Gastroesophageal sphincter (tissue), 4 donors: Measurements from ENCODE around the gene LTBP3. TPM values are rescaled to one million over a fixed set of nuclear protein-coding genes. Genes with fewer than 3 reads are reported as not detected.

ENCODE experiments used
- ATAC-seq: fragments of 150-250 bp; one replicate; pipeline ENCODE4 v1.9.1; 2016; ENCODE audit warnings: mild to moderate bottlenecking, moderate library complexity
- H3K27ac ChIP-seq, 4 donors: fragments of 200-600 bp; sonication (generic) in 3 of 4; 1 replicate in 3 of 4; 2 replicates in 1 of 4; pipeline ENCODE4 v1.5.1; 2016 to 2019
- H3K27me3 ChIP-seq: fragments of 200-600 bp; sonication (generic); one replicate; pipeline ENCODE4 v1.5.1; 2019
- H3K36me3 ChIP-seq, 2 donors: fragments of 200-600 bp; sonication (generic); one replicate each; pipeline ENCODE4 v1.5.1; 2019; ENCODE audit warnings: control low read depth in 1 of 2
- H3K4me1 ChIP-seq, 3 donors: fragments of 200-600 bp; sonication (generic); 1 replicate in 2 of 3; 2 replicates in 1 of 3; pipeline ENCODE4 v1.5.1; 2016 to 2019; ENCODE audit warnings: control low read depth in 2 of 3
- H3K4me3 ChIP-seq, 2 donors: fragments of 200-600 bp; sonication (generic); one replicate each; pipeline ENCODE4 v1.5.1; 2019; ENCODE audit warnings: mild to moderate bottlenecking in 1 of 2, moderate library complexity in 1 of 2
- H3K9me3 ChIP-seq, 3 donors: fragments of 200-600 bp; sonication (generic); one replicate each; pipeline ENCODE4 v1.5.1; 2017 to 2019; ENCODE audit warnings: control low read depth in 2 of 3
- CTCF ChIP-seq, 4 experiments: fragments of 200-600 bp in 2 of 4; fragments of 450-650 bp in 2 of 4; sonication (generic) in 1 of 4; IDR thresholded peaks; one replicate each; pipeline ENCODE4 v1.5.1; 2017 to 2019; ENCODE audit warnings: antibody characterized with exemption in 4 of 4, mild to moderate bottlenecking in 2 of 4, moderate library complexity in 2 of 4
- EP300 ChIP-seq: sonication (generic); formaldehyde crosslinking; IDR thresholded peaks from one replicate; pipeline ENCODE4 v1.6.1; 2017; ENCODE audit warnings: antibody characterized with exemption, mild to moderate bottlenecking
- POLR2A ChIP-seq, 2 donors: fragments of 450-650 bp; IDR thresholded peaks; one replicate each; pipeline ENCODE4 v1.6.1; 2017; ENCODE audit warnings: antibody characterized with exemption in 2 of 2, mild to moderate bottlenecking in 2 of 2, moderate library complexity in 1 of 2
- POLR2AphosphoS5 ChIP-seq: sonication (generic); formaldehyde crosslinking; IDR thresholded peaks from one replicate; pipeline ENCODE4 v1.6.1; 2017; ENCODE audit warnings: antibody characterized with exemption
- WGBS, 2 donors: methylation state at CpG; one replicate each; pipeline ENCODE4 v1.1.5; 2018; ENCODE audit warnings: low coverage in 1 of 2; 5-methylcytosine and 5-hydroxymethylcytosine counted together
- total RNA-seq, 4 donors: library from RNA; depleted of rRNA; stranded (reverse); fragments of >200 nt; gene quantifications; one replicate each; pipeline ENCODE4 v1.1.0, GENCODE V29; 2016

Gene LTBP3
- total RNA-seq, 4 donors from 2014 or later: 90.6 to 173 (median 139) TPM

- peak overlapping the region in 3 of 4 donors; percentile 27 to 86 (median 80) for H3K27ac ChIP-seq
- H3K27me3 ChIP-seq: no peaks in the 10 kb centered on the region
- peaks cover 0 to 91% (median 30%) of the 10 kb centered on the region in 3 donors for H3K4me1 ChIP-seq
- TF ChIP-seq POLR2AphosphoS5: no peak
- no peak for TF ChIP-seq EP300
- no peak for TF ChIP-seq CTCF (IDR thresholded peaks at IDR 0.05)
- no peak for TF ChIP-seq POLR2A (IDR thresholded peaks at IDR 0.05)
- H3K9me3 ChIP-seq: no peaks in the 10 kb centered on the region
- 50 to 91% methylated on average over 2 to 4 of the region's 10 CpGs for whole genome bisulfite sequencing, 2 donors
- no peak for ATAC-seq
- H3K36me3 ChIP-seq: peaks cover 0 to 79% of the 10 kb centered on the region in 2 donors
- H3K4me3 ChIP-seq: no peak overlapping the region
Observed at GRCh38 chr11:65583589-65583988, 25.4 kb upstream of the LTBP3 start.

GRCh38 chr11:65581928-65582327 is 23.8 kb upstream of the LTBP3 start:
- Histone ChIP-seq H3K9me3 (no peaks in the 10 kb centered on the region), H3K4me1 (peaks cover 0 to 91% (median 34%) of the 10 kb centered on the region in 3 donors), H3K36me3 (peaks cover 0 to 85% of the 10 kb centered on the region in 2 donors), H3K4me3 (no peak overlapping the region), H3K27ac (peak overlapping the region in 3 of 4 donors; percentile 52 to 86 (median 80)), H3K27me3 (no peaks in the 10 kb centered on the region)
- no CpG with 5 or more reads among the region's 3 CpGs for WGBS, 2 donors
- TF ChIP-seq POLR2A (IDR thresholded peaks at IDR 0.05): no peak
- no peak for TF ChIP-seq CTCF (IDR thresholded peaks at IDR 0.05)
- no peak for TF ChIP-seq EP300
- TF ChIP-seq POLR2AphosphoS5: no peak
- ATAC-seq: no peak

GRCh38 chr11:65580756-65581155 is 22.6 kb upstream of the LTBP3 start:
- H3K27ac ChIP-seq: peak overlapping the region in 3 of 4 donors; percentile 52 to 86 (median 80)
- peaks cover 0 to 90% (median 25%) of the 10 kb centered on the region in 3 donors for H3K4me1 ChIP-seq
- H3K36me3 ChIP-seq: peaks cover 0 to 77% of the 10 kb centered on the region in 2 donors
- TF ChIP-seq CTCF (IDR thresholded peaks at IDR 0.05) (no peak), EP300 (no peak), POLR2AphosphoS5 (no peak), POLR2A (IDR thresholded peaks at IDR 0.05) (no peak)
- H3K9me3 ChIP-seq: no peaks in the 10 kb centered on the region
- H3K4me3 ChIP-seq: no peak overlapping the region
- WGBS, 2 donors: 80% methylated on average over 1 of the region's 8 CpGs; no CpG with 5 or more reads in 1 of the 2 donors
- no peaks in the 10 kb centered on the region for H3K27me3 ChIP-seq
- no peak for ATAC-seq

- Histone ChIP-seq H3K4me1 (peaks cover 0 to 89% (median 23%) of the 10 kb centered on the region in 3 donors), H3K4me3 (no peak overlapping the region), H3K27ac (peak overlapping the region in 3 of 4 donors; percentile 52 to 98 (median 80)), H3K9me3 (no peaks in the 10 kb centered on the region), H3K27me3 (no peaks in the 10 kb centered on the region), H3K36me3 (peaks cover 0 to 71% of the 10 kb centered on the region in 2 donors)
- ATAC-seq: no peak
- TF ChIP-seq CTCF (IDR thresholded peaks at IDR 0.05): no peak
- no peak for TF ChIP-seq POLR2AphosphoS5
- no peak for TF ChIP-seq EP300
- TF ChIP-seq POLR2A (IDR thresholded peaks at IDR 0.05): no peak
- WGBS, 2 donors: 100% methylated on average over 1 of the region's 19 CpGs; no CpG with 5 or more reads in 1 of the 2 donors
Observed at GRCh38 chr11:65580031-65580692, 22.0 kb upstream of the LTBP3 start.

GRCh38 chr11:65579291-65579690 is 21.1 kb upstream of the LTBP3 start:
- no peak for TF ChIP-seq POLR2AphosphoS5
- H3K27ac ChIP-seq: peak overlapping the region in 3 of 4 donors; percentile 98 to 99 (median 98)
- no peaks in the 10 kb centered on the region for H3K9me3 ChIP-seq
- H3K4me3 ChIP-seq: no peak overlapping the region
- H3K27me3 ChIP-seq: no peaks in the 10 kb centered on the region
- peaks cover 0 to 63% of the 10 kb centered on the region in 2 donors for H3K36me3 ChIP-seq
- 79 to 93% methylated on average over 3 of the region's 4 CpGs for WGBS, 2 donors
- H3K4me1 ChIP-seq: peaks cover 0 to 89% (median 28%) of the 10 kb centered on the region in 3 donors
- ATAC-seq: no peak
